Stimulated activated memory B cell treated with anti-CD40 and anti-IgM and Interleukin-4, amounts not matched to agents 10 μg/mL and 1 μg/mL and 100 μg/mL, for 72 hours (primary cell): Measurements from ENCODE around the gene ENGASE.

Experiments used
- ATAC-seq: fragments of 150-1000 bp; cut with Tn5 transposase; 2 replicates; pipeline ENCODE4 v1.10.0; 2021
- H3K27ac Mint-ChIP-seq: one replicate; pipeline ENCODE4 v1.8.0; 2022; ENCODE audit warnings: mild to moderate bottlenecking, mixed read lengths
- H3K27me3 Mint-ChIP-seq: one replicate; pipeline ENCODE4 v1.8.0; 2022; ENCODE audit warnings: mixed read lengths
- H3K36me3 Mint-ChIP-seq: one replicate; pipeline ENCODE4 v1.8.0; 2022; ENCODE audit warnings: mixed read lengths
- H3K4me1 Mint-ChIP-seq: one replicate; pipeline ENCODE4 v1.8.0; 2022; ENCODE audit warnings: mixed read lengths
- H3K4me3 Mint-ChIP-seq: one replicate; pipeline ENCODE4 v1.8.0; 2022; ENCODE audit warnings: mild to moderate bottlenecking, moderate library complexity, mixed read lengths
- H3K9me3 Mint-ChIP-seq: one replicate; pipeline ENCODE4 v1.8.0; 2022; ENCODE audit warnings: mixed read lengths

The ENGASE gene

DNA sequence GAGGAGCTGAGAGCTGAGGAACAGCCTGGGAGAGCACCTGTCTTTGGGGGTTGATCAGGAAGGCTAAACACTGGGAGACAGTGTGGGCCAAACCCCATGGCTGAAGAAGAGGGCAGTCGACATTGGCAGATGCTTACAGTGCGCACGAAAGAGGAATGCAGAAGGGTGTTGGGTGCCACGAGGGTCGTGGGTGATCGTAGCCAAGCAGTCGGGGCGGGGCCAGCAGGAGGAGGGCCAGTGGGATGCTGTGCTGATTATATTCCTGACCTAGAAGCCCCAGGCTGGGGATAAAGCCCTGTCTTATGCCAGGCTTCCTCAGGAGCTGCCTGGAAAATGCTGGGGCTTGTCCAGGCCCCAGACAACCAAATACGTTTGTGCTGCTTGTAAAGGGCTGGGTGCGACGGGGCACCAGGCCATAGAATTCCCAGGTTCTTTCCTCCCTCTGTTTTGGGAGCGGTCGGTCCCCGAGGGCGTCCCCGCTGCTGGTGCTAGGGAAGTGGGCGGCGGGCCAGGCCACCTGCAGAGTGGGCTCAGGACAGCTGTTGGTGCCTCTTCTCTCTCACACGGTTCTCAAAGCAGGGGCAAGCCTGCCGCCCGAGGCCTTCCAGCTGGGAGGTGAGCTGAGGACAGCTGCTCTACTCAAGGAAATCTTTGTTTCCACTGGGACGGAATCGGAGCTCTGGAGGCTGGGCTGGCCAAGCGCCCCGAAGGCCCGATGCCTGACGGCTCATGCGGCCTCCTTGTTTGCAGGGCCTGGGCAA lies 40.7 kb upstream of the ENGASE start:
- no peak for ATAC-seq
- no peaks in the 10 kb centered on the region for H3K36me3 Mint-ChIP-seq
- H3K4me1 Mint-ChIP-seq = no peaks in the 10 kb centered on the region
- H3K27me3 Mint-ChIP-seq = peaks cover 46% of the 10 kb centered on the region
- no peak overlapping the region for H3K27ac Mint-ChIP-seq
- H3K9me3 Mint-ChIP-seq = no peaks in the 10 kb centered on the region
- H3K4me3 Mint-ChIP-seq = no peak overlapping the region

DNA sequence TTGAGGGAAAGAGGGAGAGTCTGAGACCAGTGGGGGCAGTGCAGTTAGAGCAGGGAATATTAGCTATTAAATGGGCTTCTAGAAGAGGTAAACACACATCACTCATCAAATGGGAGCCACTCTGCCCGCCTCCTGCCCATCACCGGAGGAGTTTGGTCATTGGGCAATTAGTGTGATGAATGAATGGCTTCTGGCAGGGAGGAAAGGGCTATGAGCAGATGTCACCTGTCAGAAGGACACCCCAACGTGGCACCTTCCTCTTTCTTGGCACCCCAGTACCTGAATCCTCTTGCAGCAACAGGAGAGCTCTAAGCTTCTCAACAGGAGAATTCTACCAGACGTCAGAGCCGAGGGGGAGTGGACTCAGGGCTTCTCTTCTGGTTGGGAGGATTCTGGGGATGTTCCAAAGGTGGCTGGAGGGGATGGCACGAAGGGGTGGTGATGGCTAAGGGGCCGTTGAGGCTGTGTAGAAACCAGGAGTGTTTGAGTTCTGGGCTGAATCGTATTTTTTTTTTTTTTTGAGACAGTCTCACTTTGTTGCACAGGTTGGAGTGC lies 39.6 kb upstream of the ENGASE start:
- H3K27ac Mint-ChIP-seq = no peak overlapping the region
- no peak overlapping the region for H3K4me3 Mint-ChIP-seq
- peaks cover 52% of the 10 kb centered on the region for H3K27me3 Mint-ChIP-seq
- no peak for ATAC-seq
- no peaks in the 10 kb centered on the region for H3K36me3 Mint-ChIP-seq
- no peaks in the 10 kb centered on the region for H3K9me3 Mint-ChIP-seq
- no peaks in the 10 kb centered on the region for H3K4me1 Mint-ChIP-seq

DNA sequence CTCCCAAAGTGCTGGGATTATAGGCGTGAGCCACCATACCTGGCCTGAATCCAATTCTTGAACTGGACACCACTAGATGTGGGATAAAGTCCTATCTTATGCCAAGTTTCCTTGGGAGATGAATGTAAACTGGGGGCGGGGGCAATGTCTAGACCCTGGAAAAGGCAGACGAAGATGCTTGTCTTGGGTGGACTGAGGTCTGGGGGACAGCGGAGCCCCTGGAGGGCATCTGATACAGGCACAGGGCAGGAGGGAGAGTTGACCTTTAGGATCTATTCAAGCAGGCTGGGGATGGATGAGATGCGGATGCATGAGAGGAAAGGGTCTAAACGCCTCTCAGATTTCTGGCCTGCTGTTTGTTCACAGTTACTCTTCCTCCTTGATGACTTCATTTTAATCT lies 38.9 kb upstream of the ENGASE start:
- Mint-ChIP-seq H3K27me3 (peaks cover 52% of the 10 kb centered on the region), H3K9me3 (no peaks in the 10 kb centered on the region), H3K4me3 (no peak overlapping the region), H3K27ac (no peak overlapping the region), H3K4me1 (no peaks in the 10 kb centered on the region), H3K36me3 (no peaks in the 10 kb centered on the region)
- no peak for ATAC-seq

DNA sequence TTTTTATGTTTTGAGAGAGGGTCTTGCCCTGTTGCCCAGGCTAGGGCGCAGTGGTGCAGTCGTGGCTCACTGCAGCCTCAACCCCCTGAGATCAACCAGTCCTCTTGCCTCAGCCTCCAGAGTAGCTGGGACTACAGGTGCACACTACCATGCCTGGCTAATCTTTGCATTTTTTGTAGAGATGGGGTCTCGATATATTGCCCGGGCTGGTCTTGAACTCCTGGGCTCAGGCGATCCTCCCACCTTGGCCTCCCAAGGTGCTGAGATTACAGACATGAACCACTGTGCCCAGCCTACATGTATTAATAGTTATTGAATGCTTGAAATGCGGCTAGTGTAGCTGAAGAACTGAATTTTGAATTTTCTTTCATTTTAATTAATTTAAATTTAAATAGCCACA lies 38.4 kb upstream of the ENGASE start:
- Mint-ChIP-seq H3K27ac (no peak overlapping the region), H3K9me3 (no peaks in the 10 kb centered on the region), H3K36me3 (no peaks in the 10 kb centered on the region), H3K4me1 (no peaks in the 10 kb centered on the region), H3K27me3 (peaks cover 47% of the 10 kb centered on the region), H3K4me3 (no peak overlapping the region)
- ATAC-seq = no peak

DNA sequence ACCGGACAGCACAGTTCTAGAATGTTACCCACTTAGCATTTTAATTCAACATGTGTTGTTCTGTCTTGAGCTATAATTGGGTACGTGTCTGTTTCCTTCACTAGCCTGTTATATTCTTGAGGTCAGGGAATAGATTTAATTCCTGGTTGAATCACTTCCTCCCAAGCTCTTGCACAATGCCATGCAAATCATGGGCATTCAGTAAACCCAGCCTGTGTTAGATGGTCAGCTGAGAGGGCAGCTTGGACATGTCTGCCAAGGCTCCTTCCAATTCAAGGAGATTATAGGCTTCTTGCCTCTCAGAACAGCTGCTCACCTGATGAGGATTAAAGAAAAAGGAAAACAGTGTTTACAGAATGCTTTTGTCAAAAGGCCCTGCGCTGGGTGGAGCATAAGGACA lies 38.0 kb upstream of the ENGASE start:
- no peak overlapping the region for H3K4me3 Mint-ChIP-seq
- no peaks in the 10 kb centered on the region for H3K9me3 Mint-ChIP-seq
- ATAC-seq = no peak
- no peaks in the 10 kb centered on the region for H3K4me1 Mint-ChIP-seq
- H3K27ac Mint-ChIP-seq = no peak overlapping the region
- H3K36me3 Mint-ChIP-seq = no peaks in the 10 kb centered on the region
- peaks cover 43% of the 10 kb centered on the region for H3K27me3 Mint-ChIP-seq

DNA sequence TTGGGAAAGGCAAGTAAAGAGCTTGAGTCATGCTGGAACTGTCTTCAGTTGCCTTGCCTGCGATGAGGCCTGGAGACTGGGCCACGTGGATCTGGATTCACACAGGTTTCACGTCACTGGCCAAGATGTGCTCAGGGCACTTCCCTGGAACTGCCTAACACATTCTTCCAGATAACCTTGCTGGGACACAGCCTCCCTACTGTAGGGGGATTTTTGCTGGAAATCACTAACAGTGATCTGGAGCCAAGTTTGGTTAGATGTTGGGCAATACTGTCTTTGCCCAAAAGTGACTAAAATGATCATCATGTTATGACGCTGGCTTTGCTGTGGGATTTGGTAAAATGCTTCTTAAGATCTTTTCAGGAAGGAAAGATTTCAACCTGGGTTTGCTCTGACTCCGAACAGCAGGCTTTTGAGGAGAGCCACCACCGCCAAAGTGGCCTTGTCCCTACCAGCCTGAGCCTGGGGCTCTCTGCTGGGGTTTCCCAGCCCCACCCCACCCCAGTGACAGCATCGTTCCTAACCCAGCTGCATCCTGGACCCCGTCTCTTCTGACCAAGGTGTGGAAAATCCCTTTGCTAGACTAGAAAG lies 36.0 kb upstream of the ENGASE start:
- peak; percentile 37 for ATAC-seq

DNA sequence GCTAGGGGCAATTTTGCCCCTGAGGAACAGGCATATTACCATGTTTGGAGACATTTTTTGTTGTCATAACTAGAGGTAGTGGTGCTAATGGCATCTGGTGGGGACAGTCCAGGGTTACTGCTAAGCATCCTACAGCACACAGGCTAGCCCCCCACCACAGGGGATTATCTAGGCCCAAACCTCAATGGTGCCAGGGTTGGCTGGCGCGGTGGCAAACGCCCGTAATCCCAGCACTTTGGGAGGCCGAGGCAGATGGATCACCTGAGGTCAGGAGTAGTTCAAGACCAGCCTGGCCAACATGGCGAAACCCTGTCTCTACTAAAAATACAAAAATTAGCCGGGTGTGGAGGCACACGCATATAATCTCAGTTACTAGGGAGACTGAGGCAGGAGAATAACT lies 35.5 kb upstream of the ENGASE start:
- H3K9me3 Mint-ChIP-seq = no peaks in the 10 kb centered on the region
- H3K4me1 Mint-ChIP-seq = no peaks in the 10 kb centered on the region
- H3K4me3 Mint-ChIP-seq = no peak overlapping the region
- peaks cover 22% of the 10 kb centered on the region for H3K27me3 Mint-ChIP-seq
- H3K36me3 Mint-ChIP-seq = no peaks in the 10 kb centered on the region
- no peak overlapping the region for H3K27ac Mint-ChIP-seq
- no peak for ATAC-seq

More for the DNA sequence above, 36.0 kb upstream of the ENGASE start:
- H3K27ac Mint-ChIP-seq = no peak overlapping the region
- H3K4me3 Mint-ChIP-seq = no peak overlapping the region
- peaks cover 22% of the 10 kb centered on the region for H3K27me3 Mint-ChIP-seq
- H3K36me3 Mint-ChIP-seq = no peaks in the 10 kb centered on the region
- H3K9me3 Mint-ChIP-seq = no peaks in the 10 kb centered on the region
- H3K4me1 Mint-ChIP-seq = no peaks in the 10 kb centered on the region

DNA sequence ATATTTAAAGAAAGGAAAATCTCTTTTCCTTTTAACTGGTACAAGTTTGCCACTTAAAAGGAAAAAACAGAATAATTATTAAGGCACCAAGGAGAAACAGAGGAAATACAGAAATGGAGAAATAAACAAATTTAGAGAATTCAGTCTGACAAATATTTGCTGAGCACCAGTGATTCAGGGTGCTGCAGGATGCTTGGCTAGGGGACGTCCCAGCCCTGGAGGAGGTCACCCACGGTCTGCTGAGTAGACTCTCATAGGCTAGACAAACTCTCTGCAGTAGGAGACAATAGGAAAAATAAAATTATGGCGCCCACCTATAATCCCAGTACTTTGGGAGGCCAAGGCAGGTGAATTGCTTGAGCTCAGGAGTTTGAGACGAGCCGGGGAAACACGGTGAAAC lies 34.7 kb upstream of the ENGASE start:
- H3K4me3 Mint-ChIP-seq = no peak overlapping the region
- no peaks in the 10 kb centered on the region for H3K9me3 Mint-ChIP-seq
- no peak for ATAC-seq
- H3K4me1 Mint-ChIP-seq = peaks cover 3% of the 10 kb centered on the region
- no peaks in the 10 kb centered on the region for H3K36me3 Mint-ChIP-seq
- no peak overlapping the region for H3K27ac Mint-ChIP-seq
- peaks cover 25% of the 10 kb centered on the region for H3K27me3 Mint-ChIP-seq

DNA sequence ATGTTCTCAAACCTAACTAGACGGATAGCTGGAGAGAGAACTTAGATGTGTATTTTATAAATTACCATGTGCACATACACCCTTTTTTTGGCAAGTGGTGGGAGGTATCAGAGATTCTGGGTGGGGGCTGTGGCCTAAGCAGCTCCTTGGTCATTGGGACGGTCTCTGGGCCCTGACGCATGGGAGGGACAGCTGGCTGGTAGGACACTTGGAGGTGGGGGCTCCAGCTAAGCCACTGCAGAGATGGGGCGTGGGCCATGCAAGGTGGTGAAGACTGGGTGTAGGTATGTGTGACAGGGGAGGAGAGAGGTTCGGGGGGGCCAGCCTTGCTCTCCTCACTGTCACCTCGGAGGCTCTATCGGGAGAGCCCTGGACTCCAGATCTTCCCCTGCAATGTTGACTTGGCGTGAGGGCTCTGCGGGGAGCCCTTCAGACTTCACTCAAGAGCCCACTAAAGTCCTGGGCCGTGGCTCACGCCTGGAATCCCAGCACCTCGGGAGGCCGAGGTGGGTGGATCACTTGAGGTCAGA lies 33.5 kb upstream of the ENGASE start:
- Mint-ChIP-seq H3K36me3 (no peaks in the 10 kb centered on the region), H3K4me1 (peaks cover 13% of the 10 kb centered on the region), H3K4me3 (no peak overlapping the region), H3K27ac (no peak overlapping the region), H3K9me3 (no peaks in the 10 kb centered on the region), H3K27me3 (peaks cover 37% of the 10 kb centered on the region)
- no peak for ATAC-seq

DNA sequence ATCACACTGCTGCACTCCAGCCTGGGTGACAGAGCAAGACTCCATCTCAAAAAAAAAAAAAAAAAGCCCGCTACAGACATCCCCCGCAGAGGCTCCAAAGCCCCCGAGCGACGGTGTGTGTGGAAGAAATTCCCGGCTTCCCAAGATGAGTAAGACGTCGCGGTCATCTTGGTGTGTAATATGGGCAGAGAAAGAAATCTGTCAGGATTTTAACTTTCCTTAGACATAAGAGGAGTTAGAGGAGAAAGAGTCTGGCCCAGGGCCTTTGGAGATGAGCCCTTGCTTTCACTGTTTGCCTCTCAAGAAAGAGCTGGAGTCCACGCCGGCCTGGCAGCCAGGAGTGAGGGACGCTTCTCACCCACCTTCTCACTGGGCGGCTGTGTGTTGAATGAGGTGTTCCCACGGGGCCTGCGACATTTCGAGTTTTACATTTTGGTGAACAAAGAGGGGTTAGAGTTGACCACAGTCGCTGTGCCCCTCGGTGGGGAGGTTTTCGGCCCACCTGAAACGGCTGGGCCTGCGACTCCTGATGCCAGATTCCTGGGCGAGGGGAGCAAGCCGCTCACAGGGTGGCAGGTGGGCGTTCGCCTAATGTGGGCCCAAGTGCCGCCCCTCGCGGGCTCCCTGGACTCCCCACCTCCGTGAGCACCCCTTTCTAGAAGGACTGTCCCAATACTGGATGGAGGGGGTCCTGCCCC lies 32.8 kb upstream of the ENGASE start:
- peaks cover 45% of the 10 kb centered on the region for H3K27me3 Mint-ChIP-seq
- H3K36me3 Mint-ChIP-seq = no peaks in the 10 kb centered on the region
- H3K4me1 Mint-ChIP-seq = peaks cover 13% of the 10 kb centered on the region
- H3K27ac Mint-ChIP-seq = no peak overlapping the region
- no peak for ATAC-seq
- no peaks in the 10 kb centered on the region for H3K9me3 Mint-ChIP-seq
- H3K4me3 Mint-ChIP-seq = no peak overlapping the region

DNA sequence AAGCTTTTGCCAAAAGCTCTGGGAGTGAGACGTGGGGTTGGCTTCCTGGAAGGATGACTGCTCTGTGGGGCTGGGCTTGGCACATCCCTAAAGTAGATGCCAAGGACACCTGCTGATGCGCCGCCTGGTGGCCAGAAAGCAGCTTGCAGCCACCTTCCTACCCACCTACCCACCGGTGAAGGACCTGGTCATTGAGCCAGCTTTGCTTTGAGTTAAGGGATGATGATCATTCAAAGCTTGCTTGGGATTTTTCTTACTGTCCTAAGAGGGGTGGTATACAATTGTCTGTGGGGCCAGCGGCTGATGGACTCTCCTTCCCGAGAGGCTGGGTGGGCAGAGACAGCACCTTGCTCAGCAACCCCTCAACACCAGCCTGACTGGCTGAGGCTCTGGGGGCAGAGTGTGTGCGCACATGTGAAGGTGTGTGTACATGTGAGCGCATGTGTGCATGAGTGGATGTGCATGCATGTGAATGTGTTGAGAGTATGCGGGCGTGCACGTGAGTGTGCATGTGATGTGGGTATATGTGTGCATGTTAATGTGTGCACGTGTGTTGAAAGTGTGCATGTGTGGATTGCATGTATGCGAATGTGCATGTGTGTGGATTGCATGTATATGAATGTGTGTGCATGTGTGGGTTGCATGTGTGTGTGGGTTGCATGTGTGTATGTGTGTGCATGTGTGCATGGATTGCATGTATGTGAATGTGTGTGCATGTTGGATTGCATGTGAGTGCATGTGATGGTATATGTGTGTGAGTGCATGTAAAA lies 32.0 kb upstream of the ENGASE start:
- Mint-ChIP-seq H3K27me3 (peaks cover 45% of the 10 kb centered on the region), H3K36me3 (no peaks in the 10 kb centered on the region), H3K27ac (no peak overlapping the region), H3K4me1 (peaks cover 13% of the 10 kb centered on the region), H3K9me3 (no peaks in the 10 kb centered on the region), H3K4me3 (no peak overlapping the region)
- peak; percentile 49 for ATAC-seq

DNA sequence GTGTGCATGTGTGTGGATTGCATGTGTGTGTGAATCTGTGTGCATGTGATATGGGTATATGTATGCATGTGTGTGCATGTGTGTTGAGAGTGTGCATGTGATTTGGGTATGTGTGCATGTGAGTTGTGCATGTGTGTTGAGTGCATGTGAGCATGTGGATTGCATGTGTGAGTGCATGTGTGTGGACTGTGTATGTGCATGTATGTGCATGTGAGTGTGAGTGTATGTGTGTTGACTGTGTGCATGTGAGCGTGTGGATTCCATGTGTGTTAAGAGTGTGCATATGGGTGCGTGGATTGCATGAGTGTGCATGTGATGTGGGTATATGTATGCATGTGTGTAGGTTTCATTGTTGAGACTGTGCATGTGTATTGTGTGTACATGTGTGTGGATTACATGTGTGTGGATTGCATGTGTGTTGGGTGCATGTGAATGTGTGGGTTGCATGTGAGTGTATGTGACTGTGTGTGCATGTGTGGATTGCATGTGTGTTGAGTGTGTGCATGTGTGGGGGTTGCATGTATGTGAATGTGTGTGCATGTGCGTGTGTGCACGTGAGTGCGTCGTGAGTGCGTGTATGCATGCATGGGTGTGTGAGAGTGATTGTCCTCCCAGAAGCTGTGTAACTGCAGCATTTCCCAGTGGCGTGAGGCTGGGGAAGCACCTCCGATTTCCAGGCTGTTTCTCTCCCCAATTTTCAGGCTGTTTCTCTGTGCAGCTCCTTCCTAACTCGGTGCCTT lies 31.3 kb upstream of the ENGASE start:
- peaks cover 51% of the 10 kb centered on the region for H3K27me3 Mint-ChIP-seq
- H3K4me1 Mint-ChIP-seq = peaks cover 13% of the 10 kb centered on the region
- ATAC-seq = no peak
- H3K36me3 Mint-ChIP-seq = no peaks in the 10 kb centered on the region
- no peak overlapping the region for H3K27ac Mint-ChIP-seq
- no peak overlapping the region for H3K4me3 Mint-ChIP-seq
- H3K9me3 Mint-ChIP-seq = no peaks in the 10 kb centered on the region

DNA sequence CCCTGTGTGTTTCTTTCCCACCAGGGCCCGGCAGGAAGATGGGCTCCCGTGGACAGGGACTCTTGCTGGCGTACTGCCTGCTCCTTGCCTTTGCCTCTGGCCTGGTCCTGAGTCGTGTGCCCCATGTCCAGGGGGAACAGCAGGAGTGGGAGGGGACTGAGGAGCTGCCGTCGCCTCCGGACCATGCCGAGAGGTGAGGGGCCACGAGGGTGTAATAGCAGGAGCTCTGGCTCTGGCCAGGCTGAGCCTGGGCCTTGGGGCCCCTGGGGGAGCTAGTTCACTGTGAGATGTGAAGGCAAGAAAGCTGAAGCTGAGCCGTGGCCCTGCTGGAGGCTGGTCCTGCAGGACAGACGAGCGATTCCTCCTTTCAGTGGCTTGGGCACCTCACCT lies 30.7 kb upstream of the ENGASE start:
- H3K4me3 Mint-ChIP-seq = no peak overlapping the region
- ATAC-seq = no peak
- no peaks in the 10 kb centered on the region for H3K9me3 Mint-ChIP-seq
- H3K4me1 Mint-ChIP-seq = peaks cover 13% of the 10 kb centered on the region
- H3K27ac Mint-ChIP-seq = no peak overlapping the region
- peaks cover 53% of the 10 kb centered on the region for H3K27me3 Mint-ChIP-seq
- no peaks in the 10 kb centered on the region for H3K36me3 Mint-ChIP-seq

DNA sequence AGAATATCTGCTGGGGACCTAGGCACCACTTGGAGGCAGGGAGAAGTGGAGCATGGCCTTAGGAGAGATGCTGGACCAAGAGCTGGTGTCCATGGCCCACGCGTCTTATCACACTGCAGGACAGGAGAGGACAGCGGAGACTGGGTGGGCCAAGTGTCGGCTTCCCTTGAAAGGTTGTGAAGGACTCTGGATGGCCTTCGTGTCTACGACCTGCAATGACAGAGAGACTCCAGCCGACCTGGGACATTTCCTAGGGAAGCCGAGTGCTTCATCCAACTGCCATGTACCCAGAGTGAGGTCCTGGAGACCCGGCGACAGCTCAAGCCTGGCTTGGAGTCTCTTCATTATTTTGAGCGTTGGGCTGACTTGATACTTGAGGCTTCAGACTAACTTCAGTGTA lies 30.2 kb upstream of the ENGASE start:
- H3K36me3 Mint-ChIP-seq = no peaks in the 10 kb centered on the region
- peaks cover 13% of the 10 kb centered on the region for H3K4me1 Mint-ChIP-seq
- H3K27ac Mint-ChIP-seq = no peak overlapping the region
- ATAC-seq = no peak
- H3K9me3 Mint-ChIP-seq = no peaks in the 10 kb centered on the region
- no peak overlapping the region for H3K4me3 Mint-ChIP-seq
- H3K27me3 Mint-ChIP-seq = peaks cover 56% of the 10 kb centered on the region
